ENCODE measurements around the gene SLC25A38. TPM values are rescaled to one million over a fixed set of nuclear protein-coding genes. Genes with fewer than 3 reads are reported as not detected.

The SLC25A38 gene
- total RNA-seq, 2 experiments from 2014 or later: 25.0 to 28.2 TPM

DNA sequence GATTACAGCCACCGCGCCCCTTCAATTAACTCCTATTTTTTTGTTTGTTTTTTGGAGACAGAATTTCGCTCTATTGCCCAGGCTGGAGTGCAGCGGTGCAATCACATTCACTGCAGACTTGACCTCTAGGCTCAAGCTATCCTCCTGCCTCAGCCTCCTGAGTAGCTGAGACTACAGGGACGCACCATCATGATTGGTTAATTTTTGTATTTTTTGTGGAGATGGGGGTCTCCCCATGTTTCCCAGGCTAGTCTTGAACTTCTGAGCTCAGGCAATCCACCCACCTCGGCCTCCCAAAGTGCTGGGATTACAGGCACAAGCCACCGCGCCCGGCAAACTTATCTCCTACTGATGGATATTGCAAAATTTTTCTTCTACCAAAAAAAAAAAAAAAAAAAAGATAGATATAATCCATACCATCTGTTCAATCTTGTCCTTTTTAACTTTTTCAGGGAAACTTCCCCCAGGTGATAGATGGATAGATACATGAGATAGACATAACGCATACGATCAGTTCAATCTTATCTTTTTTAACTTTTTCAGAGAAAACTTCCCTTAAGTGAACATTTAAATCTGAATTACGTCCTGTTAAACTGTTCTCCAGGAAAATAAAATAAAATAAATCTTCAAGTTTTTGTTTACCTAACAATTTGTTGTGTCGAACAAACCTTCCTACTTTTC, 22.7 kb downstream of the SLC25A38 start:
- DNase-seq: no peak
- peak overlapping the region; percentile 95 for H3K4me3 Mint-ChIP-seq
- no peaks in the 10 kb centered on the region for H3K27me3 Mint-ChIP-seq
- H3K9me3 Mint-ChIP-seq: no peaks in the 10 kb centered on the region
- intact Hi-C loops (cut with micrococcal nuclease): no loop called here
- H3K27ac Mint-ChIP-seq: peak overlapping the region; percentile 99
- H3K4me1 Mint-ChIP-seq (ENCODE audit: low read depth): peaks cover 36% of the 10 kb centered on the region
- ATAC-seq: no peak
- peaks cover 44% of the 10 kb centered on the region for H3K36me3 Mint-ChIP-seq (ENCODE audit: low read depth)
- TF ChIP-seq, protein P1, sequence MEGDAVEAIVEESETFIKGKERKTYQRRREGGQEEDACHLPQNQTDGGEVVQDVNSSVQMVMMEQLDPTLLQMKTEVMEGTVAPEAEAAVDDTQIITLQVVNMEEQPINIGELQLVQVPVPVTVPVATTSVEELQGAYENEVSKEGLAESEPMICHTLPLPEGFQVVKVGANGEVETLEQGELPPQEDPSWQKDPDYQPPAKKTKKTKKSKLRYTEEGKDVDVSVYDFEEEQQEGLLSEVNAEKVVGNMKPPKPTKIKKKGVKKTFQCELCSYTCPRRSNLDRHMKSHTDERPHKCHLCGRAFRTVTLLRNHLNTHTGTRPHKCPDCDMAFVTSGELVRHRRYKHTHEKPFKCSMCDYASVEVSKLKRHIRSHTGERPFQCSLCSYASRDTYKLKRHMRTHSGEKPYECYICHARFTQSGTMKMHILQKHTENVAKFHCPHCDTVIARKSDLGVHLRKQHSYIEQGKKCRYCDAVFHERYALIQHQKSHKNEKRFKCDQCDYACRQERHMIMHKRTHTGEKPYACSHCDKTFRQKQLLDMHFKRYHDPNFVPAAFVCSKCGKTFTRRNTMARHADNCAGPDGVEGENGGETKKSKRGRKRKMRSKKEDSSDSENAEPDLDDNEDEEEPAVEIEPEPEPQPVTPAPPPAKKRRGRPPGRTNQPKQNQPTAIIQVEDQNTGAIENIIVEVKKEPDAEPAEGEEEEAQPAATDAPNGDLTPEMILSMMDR (IDR thresholded peaks at IDR 0.05): no peak
- ChIA-PET CTCF (interaction anchor here (0.9 to 2.0 kb wide), 5 partner anchors 11 to 116 kb away, joined by 3 to 8 read pairs (median 4); no protein-coding TSS in a partner anchor), POLR2A (interaction anchor here (0.5 to 11.8 kb wide), 17 partner anchors 9 to 1241 kb away, joined by 3 to 170 read pairs (median 4); partner anchors contain the start of gene OXSR1)

DNA sequence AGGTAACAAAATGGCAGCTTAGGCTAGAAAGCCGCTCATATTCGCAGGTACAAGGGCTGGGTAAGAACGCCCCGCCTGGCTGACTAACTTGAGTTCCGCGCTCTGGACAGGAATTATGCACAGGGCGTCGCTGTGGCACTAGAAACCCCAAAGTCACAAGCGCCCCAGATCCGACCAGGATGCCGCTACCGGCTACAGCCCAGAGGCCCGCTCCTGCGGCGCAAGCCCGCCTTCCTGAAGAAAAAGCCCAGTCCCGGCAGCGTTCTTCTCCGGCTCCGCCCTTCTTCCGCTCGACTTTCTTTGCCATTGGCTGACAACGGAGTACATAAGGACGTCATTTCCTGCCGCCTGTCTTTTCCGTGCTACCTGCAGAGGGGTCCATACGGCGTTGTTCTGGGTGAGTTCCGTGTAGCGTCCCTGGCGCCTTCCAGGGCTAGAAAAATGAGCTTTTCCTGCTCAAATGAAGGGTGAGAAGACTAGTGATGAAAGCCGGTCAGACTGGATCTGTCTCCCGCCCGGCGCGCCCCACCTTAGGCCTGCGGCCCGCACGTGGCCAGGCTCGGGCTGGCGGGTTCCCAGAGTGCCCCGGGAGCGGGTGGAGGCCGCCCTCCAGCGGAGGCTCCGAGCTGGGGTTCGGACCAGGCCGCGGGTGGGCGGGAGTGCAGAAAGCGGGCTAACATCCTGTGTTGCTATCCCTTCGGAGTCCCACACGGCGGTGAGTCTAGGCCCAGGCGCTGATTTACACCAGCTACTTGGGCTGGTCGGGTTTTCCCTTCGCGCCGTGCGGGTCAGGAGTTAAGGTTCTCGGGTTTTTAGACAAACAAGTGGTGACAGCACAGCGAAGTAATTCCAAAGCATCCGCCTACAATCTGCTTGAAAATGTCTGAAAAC, 23.4 kb downstream of the SLC25A38 start, which contains the start of gene RPSA:
TSS of gene RPSA (plus strand) at position 353 of the 891 bp plus-strand sequence. CDS start 934 bp downstream, outside the sequence.
- Mint-ChIP-seq H3K36me3 (ENCODE audit: low read depth) (peaks cover 48% of the 10 kb centered on the region), H3K27me3 (no peaks in the 10 kb centered on the region), H3K27ac (peak within 1 kb of the TSS; percentile 99), H3K9me3 (no peaks in the 10 kb centered on the region), H3K4me1 (ENCODE audit: low read depth) (peaks cover 44% of the 10 kb centered on the region), H3K4me3 (peak within 1 kb of the TSS; percentile 95)
- ChIA-PET POLR2A (interaction anchor here (0.5 to 11.8 kb wide), 26 partner anchors 9 to 1794 kb away, joined by 3 to 170 read pairs (median 4); partner anchors contain the start of gene OXSR1), CTCF (interaction anchor here (0.8 to 2.0 kb wide), 7 partner anchors 10 to 117 kb away, joined by 3 to 8 read pairs (median 4); no protein-coding TSS in a partner anchor)
- TF ChIP-seq, protein P1 (IDR thresholded peaks at IDR 0.05): peak; percentile 26
- intact Hi-C loops (cut with micrococcal nuclease): no loop called here
- ATAC-seq: peak; percentile 89
- DNase-seq: peak; percentile 98

DNA sequence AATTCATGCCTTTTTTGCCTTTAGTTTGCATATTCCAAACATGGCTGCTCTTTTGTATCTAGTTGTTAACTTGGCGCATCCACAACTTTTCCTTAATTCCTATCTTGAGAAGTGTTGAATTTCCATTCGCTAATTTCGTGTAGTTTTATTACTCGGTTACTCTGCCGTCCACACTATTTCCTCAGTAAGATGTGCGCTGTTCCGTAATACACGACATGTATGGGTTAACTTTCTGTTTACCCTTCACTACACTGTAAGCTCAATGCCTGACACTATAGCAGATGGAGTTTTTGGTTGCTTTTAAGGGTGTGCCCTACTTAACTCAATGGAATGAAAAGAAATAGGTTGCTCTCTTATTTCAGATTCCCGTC, 24.1 kb downstream of the SLC25A38 start:
- intact Hi-C loops (cut with micrococcal nuclease): no loop called here
- TF ChIP-seq, protein P1 (IDR thresholded peaks at IDR 0.05): no peak
- Mint-ChIP-seq H3K4me3 (peak overlapping the region; percentile 95), H3K4me1 (ENCODE audit: low read depth) (peaks cover 42% of the 10 kb centered on the region), H3K27me3 (no peaks in the 10 kb centered on the region), H3K36me3 (ENCODE audit: low read depth) (peaks cover 54% of the 10 kb centered on the region), H3K9me3 (no peaks in the 10 kb centered on the region), H3K27ac (peak overlapping the region; percentile 99)
- DNase-seq (no peak), ATAC-seq (no peak)
- POLR2A ChIA-PET: interaction anchor here (0.7 to 11.8 kb wide), 24 partner anchors 8 to 1793 kb away, joined by 3 to 170 read pairs (median 4); partner anchors contain the start of gene OXSR1
- CTCF ChIA-PET: interaction anchor here (0.8 to 2.0 kb wide), 7 partner anchors 9 to 116 kb away, joined by 3 to 10 read pairs (median 4); no protein-coding TSS in a partner anchor

DNA sequence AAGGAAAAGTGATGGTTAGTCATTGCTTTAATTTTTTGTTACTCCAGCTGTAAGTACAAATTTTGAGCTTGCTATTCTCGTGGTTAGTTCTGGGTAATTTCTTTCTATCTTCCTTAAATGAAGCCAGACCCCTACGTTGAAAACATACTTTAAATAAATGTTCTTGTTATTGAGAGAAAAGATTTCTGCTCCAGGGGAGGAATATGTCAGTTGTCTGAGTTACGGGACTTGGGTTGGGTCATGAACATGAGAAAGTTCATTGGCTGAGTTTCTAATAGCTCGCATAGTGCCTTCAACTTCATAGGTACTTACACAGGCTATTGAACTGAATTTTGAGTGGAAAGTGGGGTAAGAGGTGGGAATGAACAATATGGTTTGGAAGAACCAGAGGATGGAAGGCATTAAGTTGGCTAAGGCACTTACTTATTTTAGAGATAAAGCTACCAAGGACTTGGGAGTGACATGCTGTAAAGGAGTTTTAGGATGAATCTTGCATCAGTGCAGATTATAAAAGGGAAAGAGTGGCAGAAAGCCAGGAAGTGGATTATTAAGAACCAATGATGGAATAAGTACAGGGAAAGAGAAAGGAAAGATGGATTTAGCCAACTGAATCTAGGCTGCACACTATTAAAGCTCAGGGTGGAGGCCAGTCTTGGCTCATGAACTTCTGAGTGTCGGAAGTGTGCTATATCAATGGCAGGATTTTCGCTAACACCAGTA, 24.8 kb downstream of the SLC25A38 start:
- H3K9me3 Mint-ChIP-seq: no peaks in the 10 kb centered on the region
- POLR2A ChIA-PET: interaction anchor here (0.6 to 11.8 kb wide), 18 partner anchors 8 to 1243 kb away, joined by 3 to 170 read pairs (median 4); partner anchors contain the start of gene OXSR1
- peak overlapping the region; percentile 95 for H3K4me3 Mint-ChIP-seq
- intact Hi-C loops (cut with micrococcal nuclease): no loop called here
- no peak for ATAC-seq
- H3K27me3 Mint-ChIP-seq: no peaks in the 10 kb centered on the region
- peaks cover 61% of the 10 kb centered on the region for H3K36me3 Mint-ChIP-seq (ENCODE audit: low read depth)
- peak overlapping the region; percentile 99 for H3K27ac Mint-ChIP-seq
- TF ChIP-seq, protein P1 (IDR thresholded peaks at IDR 0.05): no peak
- CTCF ChIA-PET: interaction anchor here (0.6 to 2.0 kb wide), 5 partner anchors 9 to 117 kb away, joined by 3 to 10 read pairs (median 4); no protein-coding TSS in a partner anchor
- no peak for DNase-seq
- H3K4me1 Mint-ChIP-seq (ENCODE audit: low read depth): peaks cover 44% of the 10 kb centered on the region
